ENCODE results near the gene ABI3BP.
A peak's percentile ranks its signal among the peaks of the same experiment; 100 is the strongest.

ABI3BP gene

GRCh38 chr3:100844063-100844936 lies 148.9 kb downstream of the ABI3BP start:
- no peak for DNase-seq

GRCh38 chr3:100838157-100838556 lies 155.1 kb downstream of the ABI3BP start:
- no peak for DNase-seq

GRCh38 chr3:100836661-100837060 lies 156.6 kb downstream of the ABI3BP start:
- no peak for DNase-seq

- no peak for DNase-seq
These were observed 158.9 kb downstream of the ABI3BP start for GRCh38 chr3:100834332-100834731.

- peak in 12 of 58 donors; percentile 1 to 53 (median 14) for DNase-seq
These were observed 159.7 kb downstream of the ABI3BP start for GRCh38 chr3:100833483-100833882.

- DNase-seq = no peak
These were observed 161.6 kb downstream of the ABI3BP start for GRCh38 chr3:100831629-100832028.

- no peak for DNase-seq
These were observed 162.3 kb downstream of the ABI3BP start for GRCh38 chr3:100830931-100831330.

GRCh38 chr3:100825574-100825973 lies 167.6 kb downstream of the ABI3BP start:
- DNase-seq = no peak

GRCh38 chr3:100815583-100815982 lies 177.6 kb downstream of the ABI3BP start:
- DNase-seq = no peak

- no peak for DNase-seq
These were observed 179.4 kb downstream of the ABI3BP start for GRCh38 chr3:100813828-100814227.

- DNase-seq = no peak
These were observed 181.3 kb downstream of the ABI3BP start for GRCh38 chr3:100811779-100812507.

- no peak for DNase-seq
These were observed 182.6 kb downstream of the ABI3BP start for GRCh38 chr3:100810671-100811070.

GRCh38 chr3:100804631-100805030 lies 188.6 kb downstream of the ABI3BP start:
- DNase-seq = no peak

GRCh38 chr3:100803711-100804110 lies 189.5 kb downstream of the ABI3BP start:
- DNase-seq = no peak

GRCh38 chr3:100802126-100802525 lies 191.1 kb downstream of the ABI3BP start:
- no peak for DNase-seq

- DNase-seq = no peak
These were observed 195.2 kb downstream of the ABI3BP start for GRCh38 chr3:100798012-100798411.

GRCh38 chr3:100796556-100796955 lies 196.7 kb downstream of the ABI3BP start:
- no peak for DNase-seq

GRCh38 chr3:100789579-100789978 lies 203.6 kb downstream of the ABI3BP start:
- no peak for DNase-seq

- DNase-seq = no peak
These were observed 209.6 kb downstream of the ABI3BP start for GRCh38 chr3:100783619-100784018.

GRCh38 chr3:100782906-100783305 lies 210.3 kb downstream of the ABI3BP start:
- no peak for DNase-seq

- no peak for DNase-seq
These were observed 210.9 kb downstream of the ABI3BP start for GRCh38 chr3:100782348-100782747.

- no peak for DNase-seq
These were observed 211.9 kb downstream of the ABI3BP start for GRCh38 chr3:100781301-100781700.

All from anterior cingulate cortex (tissue), 58 donors.